ENCODE results near the gene CDKN2B-AS1.
A peak's percentile ranks its signal among the peaks of the same experiment; 100 is the strongest.

The CDKN2B-AS1 gene

GRCh38 chr9:21995006-21995665 is 545 bp downstream of the CDKN2B-AS1 start:
- TF ChIP-seq, protein P1, sequence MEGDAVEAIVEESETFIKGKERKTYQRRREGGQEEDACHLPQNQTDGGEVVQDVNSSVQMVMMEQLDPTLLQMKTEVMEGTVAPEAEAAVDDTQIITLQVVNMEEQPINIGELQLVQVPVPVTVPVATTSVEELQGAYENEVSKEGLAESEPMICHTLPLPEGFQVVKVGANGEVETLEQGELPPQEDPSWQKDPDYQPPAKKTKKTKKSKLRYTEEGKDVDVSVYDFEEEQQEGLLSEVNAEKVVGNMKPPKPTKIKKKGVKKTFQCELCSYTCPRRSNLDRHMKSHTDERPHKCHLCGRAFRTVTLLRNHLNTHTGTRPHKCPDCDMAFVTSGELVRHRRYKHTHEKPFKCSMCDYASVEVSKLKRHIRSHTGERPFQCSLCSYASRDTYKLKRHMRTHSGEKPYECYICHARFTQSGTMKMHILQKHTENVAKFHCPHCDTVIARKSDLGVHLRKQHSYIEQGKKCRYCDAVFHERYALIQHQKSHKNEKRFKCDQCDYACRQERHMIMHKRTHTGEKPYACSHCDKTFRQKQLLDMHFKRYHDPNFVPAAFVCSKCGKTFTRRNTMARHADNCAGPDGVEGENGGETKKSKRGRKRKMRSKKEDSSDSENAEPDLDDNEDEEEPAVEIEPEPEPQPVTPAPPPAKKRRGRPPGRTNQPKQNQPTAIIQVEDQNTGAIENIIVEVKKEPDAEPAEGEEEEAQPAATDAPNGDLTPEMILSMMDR (conservative IDR thresholded peaks at IDR 0.05; ENCODE audit: low read depth): no peak
- CTCF ChIA-PET: interaction anchor here (3.3 kb wide), 1 partner anchor 13 kb away, joined by 16 read pairs; the partner anchor contains the start of gene CDKN2B
- POLR2A ChIA-PET (ENCODE audit: low non-redundant PET): interaction anchor here (2.6 kb wide), 1 partner anchor 14 kb away, joined by 14 read pairs; the partner anchor contains the start of gene CDKN2B
- H3K27ac ChIP-seq: peak overlapping the region; percentile 100
- peak; percentile 46 for DNase-seq (ENCODE audit: low spot score)

DNA sequence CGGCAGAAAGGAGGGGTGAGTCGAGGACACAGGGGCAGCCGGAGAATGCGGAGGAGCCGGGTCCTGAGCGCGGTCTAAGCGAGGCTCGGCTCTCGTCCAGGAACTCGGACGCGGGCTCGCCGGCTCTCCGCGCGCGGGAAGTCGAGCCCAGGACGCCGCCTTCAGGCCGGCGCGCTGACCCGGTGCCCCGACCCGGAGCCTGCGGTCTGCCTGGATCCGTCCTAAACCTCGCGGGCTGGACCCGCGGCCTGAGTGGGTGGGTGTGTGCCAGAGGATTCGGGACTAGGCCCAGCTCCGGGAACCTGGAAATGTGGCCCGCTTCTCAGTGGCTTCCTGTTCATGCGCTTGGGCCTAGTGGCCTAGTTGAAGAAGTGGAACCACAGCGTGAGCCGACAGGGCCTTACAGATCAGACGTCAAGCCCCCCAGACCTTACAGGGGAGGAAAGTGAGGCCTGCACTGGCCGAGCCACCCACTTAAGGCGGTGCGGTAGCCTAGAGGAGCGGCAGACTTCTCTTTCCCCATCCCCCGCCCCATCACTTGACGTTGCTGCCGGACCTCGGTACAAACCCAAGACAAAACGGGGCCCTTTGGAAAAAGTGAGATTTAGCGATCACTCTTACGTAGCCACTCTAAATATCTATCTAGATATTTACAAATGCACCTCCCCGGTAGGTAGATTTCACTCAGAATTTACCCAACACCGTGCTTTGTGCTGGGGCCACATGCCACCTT is 1.2 kb downstream of the CDKN2B-AS1 start:
- TF ChIP-seq, protein P1 (conservative IDR thresholded peaks at IDR 0.05; ENCODE audit: low read depth): peak; percentile 32; the same call in 1 of the 2 replicates
- H3K27ac ChIP-seq: peak overlapping the region; percentile 100
- ChIA-PET POLR2A (ENCODE audit: low non-redundant PET) (no interaction called here), CTCF (interaction anchor here (0.8 to 3.3 kb wide), 2 partner anchors 12 kb away, joined by 3 to 16 read pairs; partner anchors contain the start of gene CDKN2B)
- DNase-seq (ENCODE audit: low spot score): no peak

GRCh38 chr9:21996438-21996837 is 1.8 kb downstream of the CDKN2B-AS1 start:
- CTCF ChIA-PET: interaction anchor here (0.8 kb wide), 1 partner anchor 12 kb away, joined by 3 read pairs; no protein-coding TSS in a partner anchor
- POLR2A ChIA-PET (ENCODE audit: low non-redundant PET): no interaction called here
- peak overlapping the region; percentile 100; the same call in 1 of the 2 replicates for H3K27ac ChIP-seq
- DNase-seq (ENCODE audit: low spot score): no peak
- TF ChIP-seq, protein P1 (conservative IDR thresholded peaks at IDR 0.05; ENCODE audit: low read depth): no peak

- DNase-seq (ENCODE audit: low spot score): no peak
- H3K27ac ChIP-seq: no peak overlapping the region
- TF ChIP-seq, protein P1 (conservative IDR thresholded peaks at IDR 0.05; ENCODE audit: low read depth): no peak
- POLR2A ChIA-PET (ENCODE audit: low non-redundant PET): no interaction called here
- CTCF ChIA-PET: interaction anchor here (0.8 kb wide), 1 partner anchor 11 kb away, joined by 3 read pairs; no protein-coding TSS in a partner anchor
Measured at GRCh38 chr9:21996858-21997257, 2.3 kb downstream of the CDKN2B-AS1 start.

- H3K27ac ChIP-seq: no peak overlapping the region
- no peak for DNase-seq (ENCODE audit: low spot score)
- CTCF ChIA-PET: interaction anchor here (0.6 kb wide), 1 partner anchor 79 kb away, joined by 3 read pairs; no protein-coding TSS in a partner anchor
- TF ChIP-seq, protein P1 (conservative IDR thresholded peaks at IDR 0.05; ENCODE audit: low read depth): no peak
- POLR2A ChIA-PET (ENCODE audit: low non-redundant PET): no interaction called here
Measured at GRCh38 chr9:21997480-21997879, 2.9 kb downstream of the CDKN2B-AS1 start.

DNA sequence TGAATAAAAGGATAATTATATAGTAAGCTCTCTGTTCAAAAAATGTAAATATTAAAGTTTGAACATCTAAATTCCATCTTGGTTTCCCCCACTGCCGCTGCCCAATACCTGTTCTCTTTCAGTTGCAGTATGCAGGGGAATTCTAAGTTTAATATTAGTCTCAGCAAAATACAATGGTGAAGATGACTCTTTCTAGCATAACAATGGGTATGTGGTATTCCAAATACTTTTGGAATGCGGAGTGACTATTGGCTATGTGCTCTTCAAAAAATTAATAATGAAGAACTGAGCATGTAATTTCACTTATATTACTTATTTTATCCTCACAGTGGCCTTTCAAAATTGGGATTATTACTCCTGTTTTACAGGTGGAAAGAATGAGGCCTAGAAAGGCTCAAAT is 3.4 kb downstream of the CDKN2B-AS1 start:
- TF ChIP-seq, protein P1 (conservative IDR thresholded peaks at IDR 0.05; ENCODE audit: low read depth): no peak
- DNase-seq (ENCODE audit: low spot score): no peak
- ChIA-PET CTCF (interaction anchor here (0.6 kb wide), 2 partner anchors 78 to 206 kb away, joined by 3 read pairs; no protein-coding TSS in a partner anchor), POLR2A (ENCODE audit: low non-redundant PET) (no interaction called here)
- no peak overlapping the region for H3K27ac ChIP-seq
